ENCODE results near the gene RNF31.

The RNF31 gene

DNA sequence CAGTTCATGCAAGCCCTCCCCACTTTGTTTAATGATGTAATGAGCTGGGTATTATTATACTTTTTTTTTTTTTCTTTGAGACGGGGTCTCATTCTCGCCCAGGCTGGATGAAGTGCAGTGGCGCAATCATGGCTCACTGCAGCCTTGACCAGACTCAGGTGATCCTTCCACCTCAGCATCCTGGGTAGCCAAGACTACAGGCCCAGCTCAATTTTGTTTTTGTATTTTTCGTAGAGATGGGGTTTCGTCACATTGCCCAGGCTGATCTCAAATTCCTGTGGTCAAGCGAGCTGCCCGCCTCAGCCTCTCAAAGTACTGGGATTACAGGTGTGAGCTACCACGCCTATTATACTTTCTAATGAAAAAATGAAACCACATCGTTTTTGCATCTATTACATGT, 37.2 kb upstream of the RNF31 start:
- no peaks in the 10 kb centered on the region for H4K20me1 ChIP-seq (ENCODE audit: control insufficient read depth, insufficient read depth, low read depth, low read length)
- peaks cover 17% of the 10 kb centered on the region for H3F3A ChIP-seq (ENCODE audit: control insufficient read depth, insufficient read depth)
- no peaks in the 10 kb centered on the region for H3K9me2 ChIP-seq (replicated peaks; ENCODE audit: control insufficient read depth, low read length)
- peaks cover 15% of the 10 kb centered on the region for H3K4me1 ChIP-seq (ENCODE audit: control insufficient read depth, low read length)
- H3K4me3 ChIP-seq (ENCODE audit: low read length): no peak overlapping the region
- no peak overlapping the region for H3K4me2 ChIP-seq (ENCODE audit: low read length)
- H3K79me2 ChIP-seq (ENCODE audit: control insufficient read depth, low read length): peaks cover 7% of the 10 kb centered on the region
- peaks cover 5% of the 10 kb centered on the region; the same call in 1 of the 2 replicates for H3K36me3 ChIP-seq (ENCODE audit: control insufficient read depth, low read length)
- H3K27me3 ChIP-seq (ENCODE audit: control insufficient read depth, low read length): no peaks in the 10 kb centered on the region
- TF ChIP-seq EZH2phosphoT487 (IDR thresholded peaks at IDR 0.05; ENCODE audit: borderline replicate concordance, low read length): no peak
- TF ChIP-seq, protein P1, sequence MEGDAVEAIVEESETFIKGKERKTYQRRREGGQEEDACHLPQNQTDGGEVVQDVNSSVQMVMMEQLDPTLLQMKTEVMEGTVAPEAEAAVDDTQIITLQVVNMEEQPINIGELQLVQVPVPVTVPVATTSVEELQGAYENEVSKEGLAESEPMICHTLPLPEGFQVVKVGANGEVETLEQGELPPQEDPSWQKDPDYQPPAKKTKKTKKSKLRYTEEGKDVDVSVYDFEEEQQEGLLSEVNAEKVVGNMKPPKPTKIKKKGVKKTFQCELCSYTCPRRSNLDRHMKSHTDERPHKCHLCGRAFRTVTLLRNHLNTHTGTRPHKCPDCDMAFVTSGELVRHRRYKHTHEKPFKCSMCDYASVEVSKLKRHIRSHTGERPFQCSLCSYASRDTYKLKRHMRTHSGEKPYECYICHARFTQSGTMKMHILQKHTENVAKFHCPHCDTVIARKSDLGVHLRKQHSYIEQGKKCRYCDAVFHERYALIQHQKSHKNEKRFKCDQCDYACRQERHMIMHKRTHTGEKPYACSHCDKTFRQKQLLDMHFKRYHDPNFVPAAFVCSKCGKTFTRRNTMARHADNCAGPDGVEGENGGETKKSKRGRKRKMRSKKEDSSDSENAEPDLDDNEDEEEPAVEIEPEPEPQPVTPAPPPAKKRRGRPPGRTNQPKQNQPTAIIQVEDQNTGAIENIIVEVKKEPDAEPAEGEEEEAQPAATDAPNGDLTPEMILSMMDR (IDR thresholded peaks at IDR 0.05; ENCODE audit: low read depth, low read length, poor library complexity, severe bottlenecking): no peak
- H3K9me3 ChIP-seq (ENCODE audit: control insufficient read depth, insufficient read depth, low read length): no peaks in the 10 kb centered on the region
- H3K27ac ChIP-seq (ENCODE audit: low read depth, low read length): no peak overlapping the region

DNA sequence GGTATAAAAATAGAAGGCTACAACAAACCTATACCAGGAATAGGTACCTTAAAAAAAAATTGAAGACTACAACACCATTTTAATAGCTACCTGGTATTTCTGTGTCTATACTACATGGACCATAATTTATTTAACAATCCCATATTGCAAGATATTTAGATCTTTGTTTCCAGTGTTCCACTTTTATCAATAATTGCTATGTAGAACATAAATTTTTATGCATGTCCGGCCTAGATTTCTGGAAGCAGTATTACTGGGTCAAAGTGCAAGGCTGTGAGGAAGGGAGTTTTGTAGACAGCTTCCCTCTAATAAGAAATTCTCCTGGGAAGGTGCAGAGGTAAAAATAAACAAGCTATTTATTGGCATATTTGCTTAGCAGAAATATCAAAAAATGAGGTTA, 36.8 kb upstream of the RNF31 start:
- Histone ChIP-seq H3F3A (ENCODE audit: control insufficient read depth, insufficient read depth) (peaks cover 17% of the 10 kb centered on the region), H3K79me2 (ENCODE audit: control insufficient read depth, low read length) (peaks cover 11% of the 10 kb centered on the region), H3K27ac (ENCODE audit: low read depth, low read length) (no peak overlapping the region), H3K27me3 (ENCODE audit: control insufficient read depth, low read length) (no peaks in the 10 kb centered on the region), H3K9me3 (ENCODE audit: control insufficient read depth, insufficient read depth, low read length) (no peaks in the 10 kb centered on the region), H3K9me2 (replicated peaks; ENCODE audit: control insufficient read depth, low read length) (no peaks in the 10 kb centered on the region), H3K4me1 (ENCODE audit: control insufficient read depth, low read length) (peaks cover 17% of the 10 kb centered on the region), H3K4me2 (ENCODE audit: low read length) (no peak overlapping the region), H3K4me3 (ENCODE audit: low read length) (no peak overlapping the region), H4K20me1 (ENCODE audit: control insufficient read depth, insufficient read depth, low read depth, low read length) (peaks cover under 1% of the 10 kb centered on the region; the same call in 1 of the 2 replicates), H3K36me3 (ENCODE audit: control insufficient read depth, low read length) (peaks cover 6% of the 10 kb centered on the region; the same call in 1 of the 2 replicates)
- TF ChIP-seq, protein P1 (IDR thresholded peaks at IDR 0.05; ENCODE audit: low read depth, low read length, poor library complexity, severe bottlenecking): no peak
- no peak for TF ChIP-seq EZH2phosphoT487 (IDR thresholded peaks at IDR 0.05; ENCODE audit: borderline replicate concordance, low read length)

DNA sequence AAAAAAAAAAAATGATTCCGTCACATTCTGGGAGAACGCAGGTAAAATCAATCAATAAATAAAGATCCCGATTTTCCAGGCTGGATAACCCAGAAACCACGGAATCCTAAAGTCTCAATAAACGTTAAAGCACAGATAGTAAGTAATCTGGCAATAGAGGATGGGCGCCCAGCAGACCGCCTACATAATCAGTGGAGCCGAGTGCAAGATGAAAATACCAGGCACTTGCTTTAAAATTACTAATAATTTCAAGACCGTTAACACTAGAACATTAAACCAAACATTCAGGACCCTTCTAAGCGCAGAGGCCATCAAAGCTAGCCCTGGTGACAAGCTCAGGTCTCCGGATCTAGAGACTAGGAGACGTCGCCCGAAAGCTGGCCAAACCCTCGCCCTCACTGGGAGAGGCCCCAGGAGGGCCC, 33.9 kb upstream of the RNF31 start:
- peak overlapping the region; percentile 90 for H3K27ac ChIP-seq (ENCODE audit: low read depth, low read length)
- H3K4me1 ChIP-seq (ENCODE audit: control insufficient read depth, low read length): peaks cover 28% of the 10 kb centered on the region

More for the DNA sequence above, 33.9 kb upstream of the RNF31 start:
- Histone ChIP-seq H3K4me3 (ENCODE audit: low read length) (peak overlapping the region; percentile 93), H3K27me3 (ENCODE audit: control insufficient read depth, low read length) (no peaks in the 10 kb centered on the region), H3K4me2 (ENCODE audit: low read length) (peak overlapping the region; percentile 93), H4K20me1 (ENCODE audit: control insufficient read depth, insufficient read depth, low read depth, low read length) (peaks cover 4% of the 10 kb centered on the region; the same call in 1 of the 2 replicates), H3K36me3 (ENCODE audit: control insufficient read depth, low read length) (peaks cover 32% of the 10 kb centered on the region), H3K9me3 (ENCODE audit: control insufficient read depth, insufficient read depth, low read length) (no peaks in the 10 kb centered on the region), H3K9me2 (replicated peaks; ENCODE audit: control insufficient read depth, low read length) (no peaks in the 10 kb centered on the region), H3F3A (ENCODE audit: control insufficient read depth, insufficient read depth) (peaks cover 17% of the 10 kb centered on the region), H3K79me2 (ENCODE audit: control insufficient read depth, low read length) (peaks cover 24% of the 10 kb centered on the region)
- TF ChIP-seq EZH2phosphoT487 (IDR thresholded peaks at IDR 0.05; ENCODE audit: borderline replicate concordance, low read length): no peak
- TF ChIP-seq, protein P1 (IDR thresholded peaks at IDR 0.05; ENCODE audit: low read depth, low read length, poor library complexity, severe bottlenecking): no peak
